Upper lobe of left lung (tissue), 4 donors: Measurements from ENCODE around the gene ACTR10.

ENCODE experiments used
- CTCF ChIP-seq, 6 experiments: fragments of 450-650 bp in 4 of 6; fragments of 200-600 bp in 2 of 6; sonication (generic) in 2 of 6; IDR thresholded peaks; one replicate each; pipeline ENCODE4 v1.5.1; 2016 to 2019; ENCODE audit warnings: antibody characterized with exemption in 6 of 6
- EP300 ChIP-seq, 4 donors: sonication (generic); formaldehyde crosslinking; IDR thresholded peaks; one replicate each; pipeline ENCODE4 v1.5.1; 2017; ENCODE audit warnings: antibody characterized with exemption in 4 of 4, control low read depth in 2 of 4
- POLR2A ChIP-seq, 4 donors: fragments of 450-650 bp; IDR thresholded peaks; one replicate each; pipeline ENCODE4 v1.5.1; 2016 to 2017; ENCODE audit warnings: antibody characterized with exemption in 4 of 4, mild to moderate bottlenecking in 2 of 4
- POLR2AphosphoS5 ChIP-seq, 2 donors: sonication (generic); formaldehyde crosslinking; IDR thresholded peaks; one replicate each; pipeline ENCODE4 v1.5.1; 2017; ENCODE audit warnings: antibody characterized with exemption in 2 of 2

GRCh38 chr14:58213176-58213575, 13.2 kb downstream of the ACTR10 start:
- TF ChIP-seq CTCF (IDR thresholded peaks at IDR 0.05) = no peak
- TF ChIP-seq POLR2A (IDR thresholded peaks at IDR 0.05) = no peak
- no peak for TF ChIP-seq POLR2AphosphoS5 (IDR thresholded peaks at IDR 0.05)
- no peak for TF ChIP-seq EP300 (IDR thresholded peaks at IDR 0.05)
